MM.1S (cell line): ENCODE results near the gene OR13H1.

Source experiments
- CTCF ChIP-seq: fragments of 300-600 bp; sonication (generic); IDR thresholded peaks from 2 replicates; pipeline ENCODE4 v1.5.1; 2016; ENCODE audit warnings: antibody characterized with exemption, low read length, mixed read lengths
- EZH2 ChIP-seq: fragments of 300-600 bp; sonication (generic); optimal IDR thresholded peaks from 2 replicates; pipeline ENCODE3; 2017; ENCODE audit warnings: low read depth, mild to moderate bottlenecking, antibody characterized with exemption, low read length, mixed read lengths
- EZH2phosphoT487 ChIP-seq: fragments of 300-600 bp; sonication (generic); IDR thresholded peaks from 2 replicates; pipeline ENCODE4 v1.6.1; 2018; ENCODE audit warnings: antibody characterized with exemption, low read length

- TF ChIP-seq CTCF (no peak), EZH2 (no peak), EZH2phosphoT487 (no peak)
These were observed 27.5 kb downstream of the OR13H1 start for GRCh38 chrX:131571348-131571747.
